OCI-LY7 (cell line): ENCODE measurements around the gene DNASE2B. TPM values are rescaled to one million over a fixed set of nuclear protein-coding genes. Genes with fewer than 3 reads are reported as not detected.

Experiments used
- BruUV-seq: library from RNA; stranded (reverse); fragments of 400-500 nt; replicated peaks from 2 replicates; lab custom pipeline; 2021; lab: Mats Ljungman, UMichigan
- CTCF ChIA-PET: fragments of 300-600 bp; sonication (Branson Sonifier 250); formaldehyde crosslinking; loops from one replicate; lab custom pipeline; 2022; ENCODE audit warnings: antibody characterized with exemption; ENCODE audit not compliant: unreplicated experiment; lab: Charles Lee
- POLR2A ChIA-PET: fragments of 300-600 bp; sonication (Branson Sonifier 250); formaldehyde crosslinking; loops from one replicate; lab custom pipeline; 2022; ENCODE audit warnings: antibody characterized with exemption; lab: Charles Lee
- DNase-seq: peaks from one replicate; pipeline ENCODE4 v3.0.0-alpha.2; 2015; ENCODE audit warnings: low spot score
- H2AFZ ChIP-seq: fragments of 200-600 bp; sonication (generic), shearing (Covaris generic); 2 replicates; pipeline ENCODE4 v1.6.1; 2014; ENCODE audit warnings: mild to moderate bottlenecking, antibody characterized with exemption, low read length, moderate library complexity
- H3K27ac ChIP-seq: fragments of 200-600 bp; sonication (generic); 2 replicates; pipeline ENCODE4 v1.5.1; 2014; ENCODE audit warnings: mixed run types, low read depth, mild to moderate bottlenecking, moderate library complexity, low read length, inconsistent platforms; ENCODE audit not compliant: poor library complexity, severe bottlenecking
- H3K36me3 ChIP-seq: fragments of 200-600 bp; sonication (generic); 2 replicates; pipeline ENCODE4 v1.6.1; 2014; ENCODE audit warnings: mild to moderate bottlenecking, antibody characterized with exemption, low read length, moderate library complexity, mixed read lengths; ENCODE audit not compliant: insufficient read depth
- H3K4me1 ChIP-seq: fragments of 200-600 bp; sonication (generic); 2 replicates; pipeline ENCODE4 v1.5.1; 2014; ENCODE audit warnings: mild to moderate bottlenecking, low read length; ENCODE audit not compliant: insufficient read depth, poor library complexity, severe bottlenecking
- H3K4me2 ChIP-seq: fragments of 200-600 bp; sonication (generic); 2 replicates; pipeline ENCODE4 v1.6.1; 2014; ENCODE audit warnings: mild to moderate bottlenecking, low read length
- H3K4me3 ChIP-seq: fragments of 200-600 bp; sonication (generic); 2 replicates; pipeline ENCODE4 v1.5.1; 2014; ENCODE audit warnings: mild to moderate bottlenecking, low read depth, low read length; ENCODE audit not compliant: poor library complexity, severe bottlenecking
- H3K79me2 ChIP-seq: fragments of 200-600 bp; sonication (generic); 2 replicates; pipeline ENCODE4 v1.6.1; 2016; ENCODE audit warnings: low read depth, mild to moderate bottlenecking, low read length, moderate library complexity, mixed read lengths; ENCODE audit not compliant: insufficient read depth
- H3K9me2 ChIP-seq: fragments of 200-600 bp; sonication (generic); 2 replicates; pipeline ENCODE4 v1.6.1; 2016; ENCODE audit warnings: mild to moderate bottlenecking, low read length, mixed read lengths; ENCODE audit not compliant: insufficient read depth
- H3K9me3 ChIP-seq: fragments of 200-600 bp; sonication (generic); 2 replicates; pipeline ENCODE4 v1.6.1; 2014; ENCODE audit warnings: mild to moderate bottlenecking, mixed run types, low read length, mixed read lengths
- H4K20me1 ChIP-seq: fragments of 200-600 bp; sonication (generic); 2 replicates; pipeline ENCODE4 v1.6.1; 2014; ENCODE audit warnings: mild to moderate bottlenecking, antibody characterized with exemption, low read length, moderate library complexity, mixed read lengths; ENCODE audit not compliant: insufficient read depth
- CTCF ChIP-seq: fragments of 200-600 bp; sonication (generic); conservative IDR thresholded peaks from 2 replicates; pipeline ENCODE4 v1.5.1; 2014; ENCODE audit warnings: mild to moderate bottlenecking, antibody characterized with exemption, low read length, moderate library complexity, mixed read lengths
- EZH2phosphoT487 ChIP-seq: fragments of 200-600 bp; sonication (generic); IDR thresholded peaks from 2 replicates; pipeline ENCODE4 v1.6.1; 2018; ENCODE audit warnings: low read depth, borderline replicate concordance, mild to moderate bottlenecking, mixed run types, antibody characterized with exemption, low read length, moderate library complexity, mixed read lengths
- intact Hi-C: fragments of 100-400 bp; cut with micrococcal nuclease; formaldehyde crosslinking; loops from one replicate; pipeline ENCODE4 v1.10.0; 2022; ENCODE audit not compliant: unreplicated experiment
- total RNA-seq, 2 experiments: library from RNA; depleted of rRNA in 1 of 2; stranded (reverse); fragments of >200 nt in 1 of 2; shearing (Covaris generic) in 1 of 2; gene quantifications; 2 replicates each; pipeline ENCODE4 v1.2.3, GENCODE V29; 2014 to 2022

Gene DNASE2B
- total RNA-seq, 2 experiments from 2014 or later = 0.22 TPM; not detected in 1

GRCh38 chr1:84366786-84367185 is 31.5 kb upstream of the DNASE2B start:
- no peak overlapping the region for H3K27ac ChIP-seq
- ChIA-PET POLR2A (interaction anchor here (0.7 to 1.2 kb wide), 3 partner anchors 18 to 200 kb away, joined by 3 to 4 read pairs (median 4); no protein-coding TSS in a partner anchor), CTCF (no interaction called here)
- no peaks in the 10 kb centered on the region for H3K79me2 ChIP-seq
- no peaks in the 10 kb centered on the region for H3K9me2 ChIP-seq
- no TSS peak for BruUV-seq
- H3K4me3 ChIP-seq = no peak overlapping the region
- no peaks in the 10 kb centered on the region for H3K36me3 ChIP-seq
- no peak for TF ChIP-seq EZH2phosphoT487
- no peak for TF ChIP-seq CTCF
- intact Hi-C loops = no loop called here
- H4K20me1 ChIP-seq = no peaks in the 10 kb centered on the region
- no peak overlapping the region for H3K4me2 ChIP-seq
- no peaks in the 10 kb centered on the region for H3K9me3 ChIP-seq
- no peak overlapping the region for H2AFZ ChIP-seq
- no peaks in the 10 kb centered on the region for H3K4me1 ChIP-seq
- no peak for DNase-seq

- ChIA-PET POLR2A (no interaction called here), CTCF (no interaction called here)
- Histone ChIP-seq H4K20me1 (no peaks in the 10 kb centered on the region), H3K4me1 (no peaks in the 10 kb centered on the region), H3K9me3 (no peaks in the 10 kb centered on the region), H3K79me2 (no peaks in the 10 kb centered on the region), H3K4me2 (no peak overlapping the region), H3K9me2 (no peaks in the 10 kb centered on the region), H3K27ac (no peak overlapping the region), H2AFZ (no peak overlapping the region), H3K4me3 (no peak overlapping the region), H3K36me3 (no peaks in the 10 kb centered on the region)
- DNase-seq = no peak
- BruUV-seq = no TSS peak
- intact Hi-C loops = no loop called here
- no peak for TF ChIP-seq CTCF
- no peak for TF ChIP-seq EZH2phosphoT487
Observed at GRCh38 chr1:84367219-84367618, 31.1 kb upstream of the DNASE2B start.

GRCh38 chr1:84368441-84368840 is 29.8 kb upstream of the DNASE2B start:
- Histone ChIP-seq H4K20me1 (no peaks in the 10 kb centered on the region), H3K9me2 (no peaks in the 10 kb centered on the region), H3K27ac (no peak overlapping the region), H3K4me3 (no peak overlapping the region), H2AFZ (no peak overlapping the region), H3K4me2 (no peak overlapping the region), H3K9me3 (no peaks in the 10 kb centered on the region), H3K79me2 (no peaks in the 10 kb centered on the region), H3K36me3 (no peaks in the 10 kb centered on the region), H3K4me1 (no peaks in the 10 kb centered on the region)
- no peak for TF ChIP-seq CTCF
- no peak for TF ChIP-seq EZH2phosphoT487
- ChIA-PET POLR2A (no interaction called here), CTCF (no interaction called here)
- intact Hi-C loops = no loop called here
- BruUV-seq = no TSS peak
- no peak for DNase-seq
